Spleen (tissue), 11 donors: ENCODE results near the gene EMC10. TPM values are rescaled to one million over a fixed set of nuclear protein-coding genes. Genes with fewer than 3 reads are reported as not detected.

ENCODE experiments used
- DNase-seq: peaks from one replicate; pipeline ENCODE4 v3.0.0-alpha.2; 2020
- H3K27ac ChIP-seq, 8 donors: fragments of 200-600 bp; sonication (generic) in 7 of 8; 1 replicate in 4 of 8; 2 replicates in 4 of 8; pipeline versions ENCODE4 v1.5.0 to v1.8.0; 2016 to 2021; ENCODE audit warnings: inconsistent platforms in 4 of 8, mild to moderate bottlenecking in 4 of 8, moderate library complexity in 1 of 8
- H3K27me3 ChIP-seq, 7 donors: fragments of 200-600 bp; sonication (generic) in 6 of 7; replicated peaks in 1 of 7; 1 replicate in 4 of 7; 2 replicates in 3 of 7; pipeline versions ENCODE4 v1.5.0 to v1.8.0; 2016 to 2021; ENCODE audit warnings: inconsistent platforms in 3 of 7, mild to moderate bottlenecking in 1 of 7
- H3K36me3 ChIP-seq, 6 donors: fragments of 200-600 bp; sonication (generic) in 5 of 6; 1 replicate in 4 of 6; 2 replicates in 2 of 6; pipeline versions ENCODE4 v1.5.0 to v1.8.0; 2016 to 2021; ENCODE audit warnings: inconsistent platforms in 2 of 6
- H3K4me1 ChIP-seq, 6 donors: fragments of 200-600 bp; sonication (generic) in 5 of 6; 1 replicate in 3 of 6; 2 replicates in 3 of 6; pipeline versions ENCODE4 v1.5.0 to v1.8.0; 2016 to 2021; ENCODE audit warnings: inconsistent platforms in 3 of 6
- H3K4me3 ChIP-seq, 8 donors: fragments of 200-600 bp; sonication (generic) in 7 of 8; 1 replicate in 4 of 8; 2 replicates in 4 of 8; pipeline versions ENCODE4 v1.5.0 to v1.8.0; 2016 to 2021; ENCODE audit warnings: inconsistent platforms in 4 of 8, mild to moderate bottlenecking in 4 of 8, moderate library complexity in 2 of 8
- H3K9me3 ChIP-seq, 8 donors: fragments of 200-600 bp; sonication (generic) in 7 of 8; 1 replicate in 4 of 8; 2 replicates in 4 of 8; pipeline versions ENCODE4 v1.5.0 to v1.8.0; 2016 to 2021; ENCODE audit warnings: inconsistent platforms in 4 of 8
- POLR2A ChIP-seq, 3 donors: fragments of 450-650 bp; IDR thresholded peaks; one replicate each; pipeline ENCODE4 v1.5.1; 2017; ENCODE audit warnings: antibody characterized with exemption in 3 of 3, mild to moderate bottlenecking in 1 of 3
- POLR2AphosphoS5 ChIP-seq, 3 donors: sonication (generic); formaldehyde crosslinking; IDR thresholded peaks; one replicate each; pipeline ENCODE4 v1.5.1; 2017; ENCODE audit warnings: antibody characterized with exemption in 3 of 3
- WGBS, 5 donors: extraction: QIAGEN DNeasy Blood & Tissue Kit in 3 of 5; methylation state at CpG; one replicate each; pipeline versions ENCODE4 v1.1.5 to v1.1.7; 2013 to 2018; 5-methylcytosine and 5-hydroxymethylcytosine counted together
- intact Hi-C: fragments of 100-400 bp; cut with DNase I; formaldehyde crosslinking; loops from one replicate; pipeline ENCODE4 v1.15.0; 2023; ENCODE audit warnings: low total_unique reads
- polyA plus RNA-seq, 3 donors: library from polyadenylated mRNA; stranded (reverse); fragments of 200-250 nt; gene quantifications; one replicate each; pipeline ENCODE4 v1.2.1, GENCODE V29; 2013
- total RNA-seq, 7 donors: library from RNA; depleted of rRNA in 3 of 7; stranded (reverse); fragments of >200 nt in 3 of 7; fragmentation: NEBNext Ultra II Directional in 4 of 7; extraction: Animal tissue kit (Norgen Biotek cat#: 25700) in 4 of 7; gene quantifications; one replicate each; pipeline versions ENCODE4 v1.1.0 to v1.2.1, GENCODE V29; 2016 to 2021
- TF ChIP-seq, protein P1 (sequence below), 11 experiments: fragments of 200-600 bp in 7 of 11; fragments of 450-650 bp in 4 of 11; sonication (generic) in 4 of 11; IDR thresholded peaks in 8 of 11; conservative IDR thresholded peaks in 3 of 11; 1 replicate in 7 of 11; 2 replicates in 4 of 11; pipeline versions ENCODE4 v1.4.0 to v1.8.0; 2016 to 2021; ENCODE audit warnings: antibody characterized with exemption in 11 of 11, inconsistent platforms in 4 of 11, mild to moderate bottlenecking in 1 of 11
- donor health status: healthy with polysubstance abuse.
- donor health status: DM: no; HTN: no; CAD: no; lungs with moderate emphysema.
- donor health status: DM: no; HTN: no; CAD: no.
- donor health status: Bipolar disorder and iron deficiency.
- donor health status: healthy.
- donor health status: DM: no; HTN: no; CAD: no.
- donor health status: DM: yes; HTN: yes; CAD: no.

Gene EMC10
- total and polyA plus RNA-seq, 10 donors: 31.0 to 72.6 (median 60.1) TPM

DNA sequence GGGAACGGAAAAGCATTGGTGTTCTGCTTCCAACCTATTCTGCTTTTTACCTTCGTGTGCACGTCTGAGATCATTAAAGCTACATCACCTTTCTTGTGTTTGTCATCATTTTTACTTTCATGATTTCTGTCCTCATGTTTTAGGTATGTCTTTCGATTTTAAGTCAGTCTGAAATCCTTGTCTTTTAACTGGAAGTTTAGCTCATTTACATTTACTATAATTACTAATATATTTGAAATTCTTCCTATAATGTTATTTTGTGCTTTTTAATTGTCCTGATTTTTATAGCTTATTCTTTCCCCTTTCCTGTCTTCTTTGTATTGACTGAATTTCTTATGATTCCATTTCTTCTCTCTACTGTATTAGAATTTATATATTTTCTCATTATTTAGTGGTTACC, 56.6 kb downstream of the EMC10 start:
- intact Hi-C loops: no loop called here
- Histone ChIP-seq H3K27me3 (peaks cover 0 to 64% (median 15%) of the 10 kb centered on the region in 7 donors), H3K9me3 (peaks cover 0 to 23% (median 19%) of the 10 kb centered on the region in 8 donors), H3K27ac (no peak overlapping the region), H3K4me3 (no peak overlapping the region), H3K36me3 (no peaks in the 10 kb centered on the region), H3K4me1 (no peaks in the 10 kb centered on the region)
- no peak for TF ChIP-seq POLR2A (IDR thresholded peaks at IDR 0.05)
- TF ChIP-seq, protein P1, sequence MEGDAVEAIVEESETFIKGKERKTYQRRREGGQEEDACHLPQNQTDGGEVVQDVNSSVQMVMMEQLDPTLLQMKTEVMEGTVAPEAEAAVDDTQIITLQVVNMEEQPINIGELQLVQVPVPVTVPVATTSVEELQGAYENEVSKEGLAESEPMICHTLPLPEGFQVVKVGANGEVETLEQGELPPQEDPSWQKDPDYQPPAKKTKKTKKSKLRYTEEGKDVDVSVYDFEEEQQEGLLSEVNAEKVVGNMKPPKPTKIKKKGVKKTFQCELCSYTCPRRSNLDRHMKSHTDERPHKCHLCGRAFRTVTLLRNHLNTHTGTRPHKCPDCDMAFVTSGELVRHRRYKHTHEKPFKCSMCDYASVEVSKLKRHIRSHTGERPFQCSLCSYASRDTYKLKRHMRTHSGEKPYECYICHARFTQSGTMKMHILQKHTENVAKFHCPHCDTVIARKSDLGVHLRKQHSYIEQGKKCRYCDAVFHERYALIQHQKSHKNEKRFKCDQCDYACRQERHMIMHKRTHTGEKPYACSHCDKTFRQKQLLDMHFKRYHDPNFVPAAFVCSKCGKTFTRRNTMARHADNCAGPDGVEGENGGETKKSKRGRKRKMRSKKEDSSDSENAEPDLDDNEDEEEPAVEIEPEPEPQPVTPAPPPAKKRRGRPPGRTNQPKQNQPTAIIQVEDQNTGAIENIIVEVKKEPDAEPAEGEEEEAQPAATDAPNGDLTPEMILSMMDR (IDR thresholded peaks at IDR 0.05 in 8 of 11, conservative IDR thresholded peaks at IDR 0.05 in 3 of 11): no peak
- TF ChIP-seq POLR2AphosphoS5 (IDR thresholded peaks at IDR 0.05): no peak
- no peak for DNase-seq
- WGBS, 5 donors: 79 to 91% (median 89%) methylated on average over 4 of the region's 4 CpGs

DNA sequence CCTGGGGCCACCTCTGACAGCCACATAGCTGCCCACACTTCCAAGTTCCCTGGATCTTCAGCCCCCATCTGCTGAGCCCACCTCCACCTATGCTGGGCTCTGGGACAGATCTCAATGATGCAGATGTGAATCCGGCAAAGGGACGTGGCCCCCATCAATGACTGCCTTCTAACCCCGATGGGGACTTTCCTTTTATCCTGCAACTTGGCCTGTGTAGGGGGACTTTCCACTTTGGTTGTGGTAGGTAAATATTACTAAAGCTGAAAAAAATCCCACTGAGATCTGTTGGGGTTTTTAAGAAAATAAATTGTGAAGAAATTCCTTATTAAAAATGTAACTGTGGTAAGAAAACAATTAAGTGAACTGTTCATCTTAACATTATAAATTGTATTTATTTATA, 58.2 kb downstream of the EMC10 start:
- no peak for DNase-seq
- peaks cover 0 to 23% (median 19%) of the 10 kb centered on the region in 8 donors for H3K9me3 ChIP-seq
- 70 to 87% (median 80%) methylated on average over 3 of the region's 3 CpGs for WGBS, 5 donors
- H3K27ac ChIP-seq: no peak overlapping the region
- intact Hi-C loops: no loop called here
- H3K36me3 ChIP-seq: no peaks in the 10 kb centered on the region
- no peaks in the 10 kb centered on the region for H3K4me1 ChIP-seq
- TF ChIP-seq POLR2AphosphoS5 (IDR thresholded peaks at IDR 0.05) (no peak), POLR2A (IDR thresholded peaks at IDR 0.05) (no peak)
- TF ChIP-seq, protein P1 (IDR thresholded peaks at IDR 0.05 in 8 of 11, conservative IDR thresholded peaks at IDR 0.05 in 3 of 11): no peak
- peaks cover 0 to 64% (median 15%) of the 10 kb centered on the region in 7 donors for H3K27me3 ChIP-seq
- no peak overlapping the region for H3K4me3 ChIP-seq

DNA sequence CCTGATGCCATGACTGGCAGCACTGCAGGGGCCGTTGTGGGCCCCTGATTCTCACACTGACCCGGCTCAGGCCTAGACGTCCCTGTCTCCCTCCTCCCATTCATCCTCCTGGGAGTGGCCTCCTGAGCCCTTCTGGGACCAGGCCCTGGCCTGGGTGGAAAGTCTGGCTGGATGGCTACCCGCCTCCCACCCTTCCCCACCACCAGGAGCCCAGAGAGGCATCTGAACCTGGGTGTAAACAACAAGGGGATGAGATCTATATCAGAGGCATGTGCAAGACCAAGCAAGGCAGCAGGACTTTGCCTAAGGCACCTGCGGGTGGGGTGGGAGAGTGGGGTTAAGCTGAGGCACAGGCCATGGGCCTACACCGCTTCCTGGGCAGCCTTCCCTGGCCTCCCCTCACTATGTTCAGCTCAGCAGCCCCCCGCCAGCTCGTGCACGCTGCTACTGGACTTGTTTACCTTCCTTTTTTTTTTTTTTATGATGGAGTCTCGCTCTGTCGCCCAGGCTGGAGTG, 59.4 kb downstream of the EMC10 start:
- WGBS, 5 donors: 76 to 84% (median 79%) methylated on average over 11 of the region's 11 CpGs
- H3K27me3 ChIP-seq: peaks cover 0 to 63% (median 15%) of the 10 kb centered on the region in 7 donors
- H3K36me3 ChIP-seq: no peaks in the 10 kb centered on the region
- TF ChIP-seq, protein P1 (IDR thresholded peaks at IDR 0.05 in 8 of 11, conservative IDR thresholded peaks at IDR 0.05 in 3 of 11): no peak
- no peak for TF ChIP-seq POLR2AphosphoS5 (IDR thresholded peaks at IDR 0.05)
- TF ChIP-seq POLR2A (IDR thresholded peaks at IDR 0.05): no peak
- DNase-seq: no peak
- no peak overlapping the region for H3K27ac ChIP-seq
- intact Hi-C loops: no loop called here
- H3K9me3 ChIP-seq: peaks cover 0 to 23% (median 19%) of the 10 kb centered on the region in 8 donors
- H3K4me3 ChIP-seq: no peak overlapping the region
- no peaks in the 10 kb centered on the region for H3K4me1 ChIP-seq

DNA sequence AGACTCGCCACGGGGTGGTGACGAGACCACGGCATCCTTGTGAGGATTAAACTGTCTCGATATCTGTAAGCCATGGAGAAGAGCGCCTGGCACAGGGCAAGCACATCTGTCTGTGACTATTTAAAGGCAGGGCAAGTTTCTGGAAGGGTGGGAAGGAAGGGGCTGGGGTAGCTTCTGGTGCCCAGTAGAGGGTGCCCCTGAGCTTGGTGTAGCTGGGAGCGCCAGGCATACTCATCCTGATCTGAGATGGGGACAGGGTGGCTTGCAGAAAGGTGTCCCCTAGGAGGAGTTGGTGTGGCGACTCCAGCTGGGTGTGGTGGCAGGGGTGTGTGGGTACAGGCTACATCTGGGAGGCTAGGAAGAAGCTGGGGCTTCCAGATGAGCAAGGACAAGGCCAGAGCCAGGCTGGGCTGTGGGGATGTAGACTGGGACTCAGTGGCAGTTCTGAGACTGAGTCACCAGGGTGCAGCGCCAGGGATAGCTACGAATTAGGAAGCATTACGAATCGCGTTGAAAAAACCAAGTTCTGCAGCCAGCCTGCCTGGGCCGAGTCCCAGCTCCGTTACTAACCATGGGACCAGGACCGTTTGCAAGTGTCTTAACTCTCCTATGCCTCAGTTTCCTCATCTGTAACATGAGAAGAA, 60.5 kb downstream of the EMC10 start:
- peaks cover 0 to 23% (median 19%) of the 10 kb centered on the region in 8 donors for H3K9me3 ChIP-seq
- WGBS, 5 donors: 88 to 93% (median 91%) methylated on average over 13 to 16 of the region's 16 CpGs
- H3K4me3 ChIP-seq: no peak overlapping the region
- H3K4me1 ChIP-seq: no peaks in the 10 kb centered on the region
- peaks cover 0 to 53% (median 13%) of the 10 kb centered on the region in 7 donors for H3K27me3 ChIP-seq
- DNase-seq: no peak
- no peaks in the 10 kb centered on the region for H3K36me3 ChIP-seq
- TF ChIP-seq, protein P1 (IDR thresholded peaks at IDR 0.05 in 8 of 11, conservative IDR thresholded peaks at IDR 0.05 in 3 of 11): no peak
- no peak for TF ChIP-seq POLR2AphosphoS5 (IDR thresholded peaks at IDR 0.05)
- TF ChIP-seq POLR2A (IDR thresholded peaks at IDR 0.05): no peak
- no peak overlapping the region for H3K27ac ChIP-seq
- intact Hi-C loops: no loop called here
